NCI-H1105 treated with DMSO at 0.1 percent for 48 hours (cell line): Measurements from ENCODE around the gene GAB2.
"Not testable (repeated sequence)": the region's sequence is repeated elsewhere in the genome, so short reads cannot be mapped to it uniquely, and the experiment has no call there.

Source experiments
- DNase-seq: peaks from one replicate; lab custom pipeline; 2025; lab: John Stamatoyannopoulos, UW

The GAB2 gene, protein sequence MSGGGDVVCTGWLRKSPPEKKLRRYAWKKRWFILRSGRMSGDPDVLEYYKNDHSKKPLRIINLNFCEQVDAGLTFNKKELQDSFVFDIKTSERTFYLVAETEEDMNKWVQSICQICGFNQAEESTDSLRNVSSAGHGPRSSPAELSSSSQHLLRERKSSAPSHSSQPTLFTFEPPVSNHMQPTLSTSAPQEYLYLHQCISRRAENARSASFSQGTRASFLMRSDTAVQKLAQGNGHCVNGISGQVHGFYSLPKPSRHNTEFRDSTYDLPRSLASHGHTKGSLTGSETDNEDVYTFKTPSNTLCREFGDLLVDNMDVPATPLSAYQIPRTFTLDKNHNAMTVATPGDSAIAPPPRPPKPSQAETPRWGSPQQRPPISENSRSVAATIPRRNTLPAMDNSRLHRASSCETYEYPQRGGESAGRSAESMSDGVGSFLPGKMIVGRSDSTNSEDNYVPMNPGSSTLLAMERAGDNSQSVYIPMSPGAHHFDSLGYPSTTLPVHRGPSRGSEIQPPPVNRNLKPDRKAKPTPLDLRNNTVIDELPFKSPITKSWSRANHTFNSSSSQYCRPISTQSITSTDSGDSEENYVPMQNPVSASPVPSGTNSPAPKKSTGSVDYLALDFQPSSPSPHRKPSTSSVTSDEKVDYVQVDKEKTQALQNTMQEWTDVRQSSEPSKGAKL

DNA sequence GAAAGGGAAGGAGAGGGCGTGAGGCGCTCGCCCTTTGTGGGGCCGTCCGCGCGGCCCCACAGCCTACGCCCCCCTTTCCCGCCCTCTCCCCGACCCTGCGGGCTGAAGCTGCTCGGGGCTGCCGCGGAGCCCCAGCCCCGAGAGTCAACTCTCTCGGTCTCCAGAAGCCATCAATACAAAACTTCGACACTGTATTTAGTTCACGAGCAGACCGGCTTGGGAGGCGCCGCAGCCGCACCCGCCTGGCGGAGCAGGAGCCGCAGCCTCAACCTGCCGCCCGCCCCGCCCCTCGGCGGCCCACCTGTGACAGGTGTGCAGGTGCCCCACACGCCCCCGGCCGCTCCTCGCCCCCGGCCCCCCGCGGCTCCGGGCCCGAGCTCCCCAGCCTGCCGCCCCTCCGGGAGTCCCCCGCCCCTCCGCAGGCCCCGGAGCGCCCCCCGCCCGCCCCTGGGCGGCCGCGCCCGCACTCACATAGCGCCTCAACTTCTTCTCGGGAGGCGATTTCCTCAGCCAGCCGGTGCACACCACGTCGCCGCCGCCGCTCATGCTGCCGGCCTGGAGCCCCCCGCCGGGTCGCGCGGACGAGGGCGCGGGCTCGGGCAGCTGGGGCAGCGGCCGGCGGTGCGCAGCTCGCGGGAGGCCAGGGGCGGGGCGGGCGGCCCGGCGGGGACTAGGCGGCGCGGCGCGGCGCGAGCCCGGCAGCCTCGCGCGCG, at the start of gene GAB2:
GAB2 (minus strand) TSS at position 646 of the 713 bp plus-strand sequence; CDS start at position 546, 100 bp downstream.
- DNase-seq, result peak; percentile 65

DNA sequence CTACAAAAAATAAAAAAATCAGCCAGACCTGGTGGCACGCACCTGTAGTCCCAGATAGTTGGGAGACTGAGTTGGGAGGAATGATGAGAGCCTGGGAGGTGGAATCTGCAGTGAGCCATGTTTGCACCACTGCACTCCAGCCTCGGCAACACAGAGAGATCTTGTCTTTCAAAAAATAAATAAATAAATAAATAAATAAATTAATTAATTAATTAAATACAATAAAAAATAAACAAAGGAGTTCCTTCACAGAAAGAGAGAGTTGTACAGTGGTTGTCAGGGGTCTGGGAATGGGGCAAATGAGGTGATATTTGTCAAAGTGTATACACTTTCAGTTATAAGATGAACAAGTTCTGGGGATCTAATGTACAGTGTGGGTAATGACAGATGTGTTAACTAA, 49.8 kb upstream of the GAB2 start:
- no peak for DNase-seq

DNA sequence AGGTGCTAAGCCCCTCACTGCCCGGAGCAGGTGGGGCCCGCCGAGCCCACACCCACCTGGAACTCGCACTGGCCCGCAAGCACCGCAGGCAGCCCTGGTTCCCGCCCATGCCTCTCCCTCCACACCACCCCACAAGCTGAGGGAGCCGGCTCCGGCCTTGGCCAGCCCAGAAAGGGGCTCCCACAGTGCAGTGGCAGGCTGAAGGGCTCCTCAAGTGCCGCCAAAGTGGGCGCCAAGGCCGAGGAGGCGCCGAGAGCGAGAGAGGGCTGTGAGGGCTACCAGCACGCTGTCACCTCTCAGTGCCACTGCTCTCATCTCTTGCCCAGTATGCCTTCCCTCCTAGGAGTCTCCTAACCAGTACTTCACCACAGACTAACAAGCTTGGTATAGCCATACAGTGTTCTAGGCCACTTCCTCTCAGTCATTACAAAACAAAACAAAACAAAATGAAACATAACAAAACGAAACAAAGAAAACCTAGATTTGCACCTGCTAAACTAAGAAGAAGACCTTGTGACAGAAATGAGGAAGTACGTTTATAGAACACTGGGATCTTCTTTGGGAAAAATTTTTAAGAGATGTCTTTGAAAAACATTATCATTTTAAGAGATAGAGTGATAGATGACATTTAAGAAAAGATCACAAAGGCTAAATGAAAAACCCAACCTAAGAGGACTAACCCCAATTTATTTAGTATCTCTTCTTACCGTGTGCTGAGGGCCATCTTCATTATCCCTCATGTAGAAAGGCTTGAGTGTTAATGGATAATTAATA, 47.7 kb upstream of the GAB2 start:
- DNase-seq, result no peak

DNA sequence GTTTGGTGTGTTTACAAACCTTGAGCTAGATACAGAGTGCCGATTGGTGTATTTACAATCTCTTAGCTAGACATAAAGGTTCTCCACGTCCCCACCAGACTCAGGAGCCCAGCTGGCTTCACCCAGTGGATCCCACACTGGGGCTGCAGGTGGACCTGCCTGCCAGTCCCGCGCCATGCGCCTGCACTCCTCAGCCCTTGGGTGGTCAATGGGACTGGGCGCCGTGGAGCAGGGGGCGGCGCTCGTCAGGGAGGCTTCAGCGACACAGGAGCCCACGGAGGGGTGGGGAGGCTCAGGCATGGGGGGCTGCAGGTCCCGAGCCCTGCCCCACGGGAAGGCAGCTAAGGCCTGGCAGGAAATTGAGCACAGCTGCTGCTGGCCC, 47.2 kb upstream of the GAB2 start:
- not testable (repeated sequence) for DNase-seq

DNA sequence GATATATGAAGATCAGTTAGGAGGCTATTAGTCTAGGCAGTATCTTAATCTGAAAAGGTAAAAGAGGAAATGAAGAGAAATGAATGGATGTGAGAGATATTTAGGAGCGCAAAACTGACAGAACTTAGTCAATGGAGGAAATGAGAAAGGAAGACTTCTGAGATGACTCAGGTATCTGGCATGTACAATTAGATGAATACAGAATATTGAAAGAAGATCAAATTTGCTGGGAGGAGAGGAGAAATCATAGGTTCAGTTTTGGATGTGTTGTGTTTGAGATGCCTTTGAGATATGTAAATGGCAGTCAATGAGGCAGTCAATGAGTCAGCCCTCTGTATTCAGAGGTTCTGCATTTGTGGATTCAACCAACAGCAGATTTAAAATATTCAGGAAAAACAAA, 42.9 kb upstream of the GAB2 start:
- DNase-seq, result no peak

DNA sequence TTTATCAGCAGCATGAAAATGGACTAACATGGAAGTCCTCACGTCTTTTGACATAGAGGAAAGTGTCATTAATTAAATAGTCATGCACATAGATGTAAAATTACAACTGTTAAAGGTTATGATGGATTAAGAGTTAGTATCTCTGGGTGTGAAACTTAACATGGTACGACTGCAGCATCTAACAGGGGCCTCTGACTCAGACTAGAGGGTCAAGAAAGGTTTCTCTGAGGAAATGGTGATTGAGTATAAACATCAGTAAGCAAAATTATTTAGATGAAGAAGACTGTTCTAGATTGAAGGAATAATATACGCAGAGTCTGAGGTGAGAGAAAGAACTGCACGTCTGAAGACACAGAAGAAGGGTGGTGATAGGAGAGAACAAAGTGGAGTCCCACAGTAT, 42.1 kb upstream of the GAB2 start:
- DNase-seq, result no peak

DNA sequence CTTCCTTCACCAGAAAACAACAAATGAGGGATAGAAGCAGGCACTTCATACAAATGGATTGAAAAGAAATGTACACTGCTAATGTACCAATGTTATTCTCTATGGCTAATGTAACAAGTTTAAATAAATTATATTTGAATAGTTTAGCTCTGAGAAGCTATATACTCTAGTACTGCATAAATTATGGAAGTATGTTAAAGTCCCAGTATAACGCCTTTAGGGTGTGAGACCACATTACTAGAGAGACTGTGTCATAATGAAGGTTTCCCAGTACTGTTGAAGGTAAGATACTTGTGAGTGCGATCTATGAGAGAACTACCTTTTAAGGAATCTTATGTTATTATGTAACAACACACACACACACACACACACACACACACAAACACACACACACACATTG, 39.8 kb upstream of the GAB2 start:
- no peak for DNase-seq

DNA sequence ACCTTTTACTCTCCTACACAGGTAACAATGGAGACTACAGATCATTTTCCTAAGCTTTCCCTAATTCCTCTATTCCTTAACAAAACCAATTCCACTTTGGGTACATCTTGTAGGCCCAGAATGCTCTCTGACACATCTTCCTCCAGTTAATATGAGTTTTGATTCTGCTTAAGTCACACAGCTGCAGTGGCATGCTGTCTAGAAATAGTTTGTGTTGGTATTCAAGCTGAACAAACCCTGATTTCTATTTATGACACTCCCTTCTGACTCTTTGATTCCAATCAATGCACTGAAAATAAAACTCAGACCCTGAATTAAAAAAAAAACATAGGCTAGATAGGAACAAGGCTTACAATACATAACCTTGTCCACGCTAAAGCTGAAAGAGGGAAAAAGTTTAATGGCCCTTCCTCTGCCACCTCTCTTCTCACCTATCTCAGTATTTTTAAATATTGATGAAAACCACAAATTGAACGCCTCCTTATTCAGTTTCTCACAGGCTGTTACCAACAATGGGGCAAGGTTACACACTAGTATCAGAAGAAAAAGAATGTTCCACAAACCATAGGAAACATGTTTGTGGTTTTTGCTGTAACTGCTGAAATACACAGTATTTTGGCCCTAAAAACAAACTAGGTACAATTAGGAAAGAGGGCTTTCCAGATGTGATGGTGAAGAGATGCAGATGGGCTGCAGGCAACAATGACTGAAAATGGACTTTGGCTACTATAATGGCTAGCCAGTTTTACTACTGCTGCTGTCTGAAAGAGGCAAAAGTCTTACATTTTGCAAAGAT, 35.7 kb upstream of the GAB2 start:
- no peak for DNase-seq

DNA sequence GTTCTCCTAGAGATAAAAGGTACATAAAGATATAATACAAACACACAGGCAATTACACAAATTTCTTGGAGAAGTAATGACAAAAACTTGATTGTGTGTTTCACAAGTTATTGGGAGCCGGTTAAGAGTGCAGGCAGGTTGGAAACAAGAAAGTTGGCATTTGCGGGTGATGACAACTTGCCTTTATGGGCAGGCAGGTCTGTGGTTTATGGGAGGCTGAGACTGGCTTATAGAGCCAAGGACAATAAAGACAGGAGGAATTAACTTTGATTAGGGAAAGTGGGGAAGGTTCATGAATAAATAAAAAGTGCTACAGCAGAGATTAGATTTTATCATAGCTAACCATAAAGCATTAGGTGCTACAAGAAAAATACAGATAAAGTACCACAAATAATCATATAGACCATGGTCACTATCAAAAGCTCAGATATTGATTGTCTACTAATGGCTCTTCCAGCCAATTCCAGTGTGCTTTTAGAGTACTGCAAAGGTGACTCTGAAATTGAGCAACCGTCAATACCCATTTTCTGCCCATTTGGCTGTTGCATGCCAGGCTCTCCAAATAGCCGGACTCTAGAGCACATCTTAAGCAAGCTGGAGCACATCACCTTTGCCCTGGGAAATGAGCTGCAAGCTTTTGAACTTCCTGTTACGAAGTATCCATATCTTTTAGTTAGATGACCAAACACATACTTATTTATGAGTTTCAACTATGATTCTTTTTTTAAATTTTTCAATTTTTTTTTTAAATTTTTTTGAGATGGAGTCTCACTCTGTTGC, 33.9 kb upstream of the GAB2 start:
- no peak for DNase-seq

DNA sequence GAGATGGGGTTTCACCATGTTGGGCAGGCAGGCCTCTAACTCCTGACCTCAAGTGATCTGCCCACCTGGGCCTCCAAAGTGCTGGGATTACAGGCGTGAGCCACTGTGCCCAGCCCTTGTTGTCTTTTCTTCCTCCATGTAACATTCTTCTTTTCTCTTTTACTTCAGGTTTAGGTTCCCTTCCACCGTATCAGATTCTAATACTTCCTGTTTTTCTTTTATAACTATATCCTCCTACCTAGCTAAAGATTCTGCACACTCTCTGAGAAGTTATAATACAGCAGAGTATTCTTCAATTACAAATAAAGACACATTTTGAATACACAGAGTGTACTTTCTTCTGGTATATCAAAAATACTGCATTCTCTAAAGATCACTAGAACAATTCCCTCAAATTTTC, 33.2 kb upstream of the GAB2 start:
- no peak for DNase-seq

DNA sequence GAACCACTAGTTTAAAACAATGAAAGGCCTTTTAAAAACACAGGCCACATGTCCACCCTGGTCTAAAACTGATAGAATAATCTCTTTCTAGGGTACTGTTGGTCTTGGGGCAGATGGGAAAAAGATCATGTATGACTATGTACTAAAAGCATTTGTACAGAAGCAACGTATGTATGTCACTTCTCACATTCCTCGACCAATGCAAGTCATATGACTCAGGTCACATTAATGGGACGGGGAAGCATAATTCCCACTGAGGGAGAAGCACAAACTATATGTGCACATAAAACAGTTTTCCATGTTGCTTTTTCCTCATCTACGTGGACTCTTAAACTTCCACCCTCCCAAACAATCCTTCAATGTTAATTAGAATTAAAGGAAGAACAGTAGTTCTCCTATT, 32.2 kb upstream of the GAB2 start:
- DNase-seq, result no peak

DNA sequence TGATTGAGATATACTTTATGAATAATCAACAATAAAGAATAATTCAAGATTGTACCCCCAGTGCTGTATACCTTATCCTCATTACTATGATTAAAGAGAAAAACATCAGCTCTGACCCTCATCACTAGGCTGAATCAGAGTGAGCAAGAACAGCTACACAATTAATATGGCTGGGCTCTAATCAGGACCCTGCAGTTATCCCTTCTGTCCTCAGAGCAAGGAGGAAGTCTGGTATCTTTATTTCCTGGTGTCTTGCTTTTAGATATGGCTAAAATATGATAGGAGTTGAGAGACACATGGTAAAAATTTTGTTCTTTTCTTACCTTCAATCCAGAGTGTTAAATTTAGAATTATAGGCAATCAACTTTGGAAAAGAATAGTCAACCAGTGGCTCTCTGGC, 28.6 kb upstream of the GAB2 start:
- no peak for DNase-seq

DNA sequence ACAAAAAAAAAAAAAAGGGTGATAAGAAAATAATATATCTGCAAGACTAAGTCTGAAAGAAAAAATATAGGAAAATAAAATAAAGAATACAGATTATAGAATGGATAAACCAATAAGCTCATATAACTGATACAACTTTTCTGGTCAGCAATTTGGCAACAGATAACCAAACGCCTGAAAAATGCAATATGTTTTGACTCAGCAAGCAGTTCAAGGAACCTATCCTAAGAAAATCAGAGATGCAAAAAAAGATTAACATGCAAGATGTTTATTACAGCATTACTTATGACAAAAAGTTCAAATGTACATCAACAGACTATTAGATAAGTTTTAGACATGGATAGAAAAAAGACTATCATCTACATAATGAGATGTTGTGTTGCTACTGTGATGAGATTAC, 27.1 kb upstream of the GAB2 start:
- no peak for DNase-seq

DNA sequence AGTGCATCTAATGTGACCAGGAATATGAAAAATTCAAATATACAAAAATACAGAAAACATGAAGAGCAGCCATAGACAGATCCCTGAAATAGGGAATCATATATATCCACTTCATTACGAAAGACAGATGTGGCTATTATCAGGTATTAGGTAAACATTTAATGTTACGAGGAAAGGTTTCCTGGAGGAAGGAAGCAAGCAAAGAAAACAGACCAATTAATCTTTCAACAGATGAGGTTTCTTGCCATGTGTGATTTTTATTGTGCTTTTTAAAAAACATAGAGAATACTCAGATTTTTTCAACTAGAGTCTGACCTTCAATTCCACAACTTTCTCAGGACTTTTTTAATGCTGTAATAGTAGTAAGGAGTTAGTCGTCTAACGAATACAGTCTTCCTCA, 24.3 kb upstream of the GAB2 start:
- DNase-seq, result no peak

DNA sequence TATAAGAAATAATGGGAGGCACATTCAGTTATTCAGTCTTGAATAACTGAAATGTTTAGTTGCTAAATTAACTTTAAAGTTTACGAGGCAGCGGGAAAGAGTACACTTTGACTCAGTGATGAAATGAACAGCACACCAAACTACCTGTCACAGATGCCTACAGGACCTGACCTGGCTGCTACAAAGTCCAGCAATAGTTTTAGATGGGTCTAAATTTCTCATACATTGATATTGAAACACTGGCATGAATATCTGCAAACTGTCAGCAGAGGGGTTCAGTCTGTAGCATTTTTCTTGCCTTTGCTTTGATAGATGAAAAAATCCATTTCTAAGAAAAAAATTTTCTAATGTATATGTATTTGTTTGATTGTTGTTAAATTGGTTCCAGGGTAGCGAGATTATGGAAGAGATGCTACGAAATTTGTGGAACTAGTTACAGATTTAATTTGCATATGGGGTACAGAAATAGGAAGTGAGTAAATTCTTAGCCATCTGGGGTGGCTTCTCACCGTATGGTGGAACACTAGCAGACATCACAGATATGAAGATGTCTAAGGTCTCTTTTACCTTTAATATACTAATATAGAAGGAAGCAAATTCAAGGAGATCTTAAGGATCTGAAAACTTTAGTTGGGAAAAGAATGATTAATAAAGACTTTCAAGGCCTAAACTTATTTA, 20.8 kb upstream of the GAB2 start:
- DNase-seq, result no peak

DNA sequence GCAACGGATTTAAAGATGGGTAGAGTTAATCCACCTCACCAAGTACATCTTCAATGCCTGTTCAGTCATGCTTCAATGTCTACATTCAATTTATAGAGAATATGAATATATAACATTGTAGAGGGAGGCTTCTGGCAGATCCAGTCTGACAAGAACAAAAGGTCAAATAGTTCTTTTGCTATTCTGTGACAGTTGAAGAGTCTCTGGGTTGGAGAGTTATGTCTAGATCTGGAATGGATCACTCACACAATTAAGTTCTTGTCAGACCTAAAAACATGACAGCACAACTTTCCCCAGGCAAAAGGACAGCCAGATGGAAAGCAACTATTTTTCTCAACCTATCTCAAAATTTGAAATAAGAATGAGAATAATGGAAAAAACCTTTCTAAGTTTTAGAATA, 15.3 kb upstream of the GAB2 start:
- no peak for DNase-seq

DNA sequence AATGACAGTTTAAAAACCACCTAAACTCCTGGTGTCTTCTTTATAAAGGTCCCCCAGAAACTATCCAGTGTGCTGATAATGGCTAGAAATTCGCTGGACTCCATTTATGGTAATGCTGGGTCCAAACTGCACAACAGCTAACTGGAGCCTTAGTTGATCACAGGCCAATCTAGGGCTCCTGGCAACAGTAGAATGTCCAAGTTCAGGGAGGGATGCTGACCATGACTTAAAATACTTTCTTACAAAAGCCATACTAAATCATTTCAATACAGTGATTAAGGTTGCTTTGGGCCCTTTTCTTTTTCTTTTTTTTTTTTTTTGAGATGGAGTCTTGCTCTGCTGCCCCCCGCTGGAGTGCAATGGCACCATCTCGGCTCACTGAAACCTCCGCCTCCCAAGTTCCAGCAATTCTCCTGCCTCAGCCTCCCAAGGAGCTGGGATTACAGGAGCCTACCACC, 14.5 kb upstream of the GAB2 start:
- no peak for DNase-seq

DNA sequence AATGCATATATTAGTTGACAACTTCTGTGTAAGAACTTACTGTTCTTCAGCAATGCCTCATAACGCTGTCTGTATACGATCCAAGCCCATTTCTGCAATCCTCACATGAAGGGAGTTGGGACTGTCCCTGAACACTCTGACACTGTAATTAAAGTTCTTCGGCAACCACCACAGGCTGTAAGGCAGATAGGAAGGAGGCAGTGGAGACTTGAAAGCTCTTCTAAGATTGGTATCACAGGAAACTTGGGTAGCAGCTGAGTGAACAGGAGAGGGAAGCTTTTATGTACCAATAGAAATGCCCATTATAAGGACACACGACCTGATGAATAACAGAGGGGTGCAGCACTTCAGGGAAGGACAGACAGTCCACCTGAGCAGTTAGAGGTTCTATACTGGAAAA, 12.0 kb upstream of the GAB2 start:
- DNase-seq, result no peak

DNA sequence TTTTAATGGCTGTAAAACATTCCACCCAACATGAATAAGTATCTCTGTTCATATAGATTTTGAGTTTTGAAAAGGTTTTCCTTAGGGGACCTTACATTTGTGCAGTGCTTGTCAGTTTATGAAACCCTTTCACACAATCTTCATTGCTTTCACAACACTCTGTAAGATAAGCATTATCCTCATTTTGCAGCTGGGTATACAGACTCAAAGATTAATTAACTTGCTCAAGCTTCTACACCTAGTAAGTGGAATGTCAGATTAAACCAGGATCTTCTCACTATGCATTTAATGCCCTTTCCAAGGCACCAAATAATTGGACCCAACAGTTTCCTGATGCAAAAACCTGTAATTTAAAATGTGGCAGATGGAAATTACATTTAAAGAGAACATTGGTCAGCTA, 11.6 kb upstream of the GAB2 start:
- no peak for DNase-seq

DNA sequence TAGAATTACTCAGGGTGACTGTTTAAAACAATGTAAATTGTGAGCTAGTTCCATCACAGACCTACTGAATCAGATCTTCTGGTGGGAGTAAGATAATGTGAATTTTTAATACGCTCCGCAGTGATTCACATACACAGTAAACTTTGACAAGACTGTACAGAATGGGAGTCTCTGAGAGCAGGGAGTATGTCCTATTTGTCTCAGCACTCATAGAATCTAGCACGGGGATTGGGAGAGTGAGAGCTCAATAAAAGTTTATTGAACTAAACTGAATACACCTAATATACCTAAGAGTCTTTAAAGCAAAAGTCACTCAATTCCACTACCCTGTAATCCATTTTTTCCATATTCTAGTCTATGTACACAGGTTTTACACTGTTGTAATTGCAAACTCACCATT, 11.2 kb upstream of the GAB2 start:
- no peak for DNase-seq
